GM23248 (cell line): Measurements from ENCODE around the gene FHOD3.

Source experiments
- EZH2 ChIP-seq: fragments of 200-600 bp; sonication (generic); IDR thresholded peaks from 2 replicates; pipeline ENCODE4 v1.6.1; 2018; ENCODE audit warnings: antibody characterized with exemption, mild to moderate bottlenecking; ENCODE audit not compliant: insufficient read depth, poor library complexity, severe bottlenecking
- EZH2phosphoT487 ChIP-seq: fragments of 200-600 bp; sonication (generic); IDR thresholded peaks from 2 replicates; pipeline ENCODE4 v1.6.1; 2018; ENCODE audit warnings: antibody characterized with exemption, moderate library complexity, mild to moderate bottlenecking, low read depth; ENCODE audit not compliant: insufficient read depth

GRCh38 chr18:36494160-36494437 lies 196.6 kb downstream of the FHOD3 start:
- TF ChIP-seq EZH2phosphoT487 (no peak), EZH2 (no peak)
